NCI-H2107 treated with DMSO at 0.1 percent for 48 hours (cell line): ENCODE data around the gene RRP36.
A peak's percentile ranks its signal among the peaks of the same experiment; 100 is the strongest.

Experiments
- DNase-seq: peaks from one replicate; lab custom pipeline; 2025; ENCODE audit not compliant: unreplicated experiment; lab: John Stamatoyannopoulos, UW

Gene RRP36

GRCh38 chr6:43060755-43061633 is 39.6 kb downstream of the RRP36 start:
- no peak for DNase-seq

GRCh38 chr6:43061861-43062260 is 40.4 kb downstream of the RRP36 start:
- DNase-seq, result no peak

- DNase-seq, result no peak
Observed at GRCh38 chr6:43062818-43063217, 41.4 kb downstream of the RRP36 start.

GRCh38 chr6:43070028-43070632 is 48.7 kb downstream of the RRP36 start:
- peak; percentile 5 for DNase-seq

GRCh38 chr6:43074847-43075669 is 53.6 kb downstream of the RRP36 start:
- no peak for DNase-seq

GRCh38 chr6:43075670-43076463 is 54.4 kb downstream of the RRP36 start, which contains the start of gene PTK7:
Gene PTK7 (plus strand): TSS chr6:43076314. CDS start chr6:43076489, 175 bp downstream.
- no peak for DNase-seq

GRCh38 chr6:43076464-43077332 is 55.3 kb downstream of the RRP36 start:
- DNase-seq, result no peak

- no peak for DNase-seq
Observed at GRCh38 chr6:43077333-43077809, 55.9 kb downstream of the RRP36 start.

GRCh38 chr6:43077981-43078511 is 56.6 kb downstream of the RRP36 start:
- no peak for DNase-seq

- DNase-seq, result no peak
Observed at GRCh38 chr6:43078691-43079090, 57.3 kb downstream of the RRP36 start.
